BJ (cell line): Measurements from ENCODE around the gene CPT2. TPM values are rescaled to one million over a fixed set of nuclear protein-coding genes. Genes with fewer than 3 reads are reported as not detected.
A peak's percentile ranks its signal among the peaks of the same experiment; 100 is the strongest.

Experiments used
- CTCF ChIA-PET: fragments of 350-600 bp; formaldehyde crosslinking; extraction: SDS; loops from one replicate; lab custom pipeline; 2021; ENCODE audit warnings: antibody characterized with exemption, inconsistent platforms; lab: Yijun Ruan, JAX
- POLR2A ChIA-PET: fragments of 300-600 bp; sonication (Branson Sonifier 250); formaldehyde crosslinking; extraction: SDS; loops from one replicate; lab custom pipeline; 2021; ENCODE audit warnings: antibody characterized with exemption; lab: Charles Lee
- DNase-seq: peaks from one replicate; pipeline ENCODE4 v3.0.0-alpha.2; 2011; ENCODE audit warnings: low read depth
- H3K27me3 ChIP-seq: 2 replicates; pipeline ENCODE4 v1.6.0; 2011; ENCODE audit warnings: low read length; ENCODE audit not compliant: control insufficient read depth, insufficient read depth
- H3K36me3 ChIP-seq: 2 replicates; pipeline ENCODE4 v1.5.1; 2011; ENCODE audit warnings: low read length; ENCODE audit not compliant: control insufficient read depth, insufficient read depth
- H3K4me3 ChIP-seq: 2 replicates; pipeline ENCODE4 v1.5.1; 2011; ENCODE audit warnings: low read depth, mild to moderate bottlenecking, control low read depth, low read length
- CTCF ChIP-seq: IDR thresholded peaks from 2 replicates; pipeline ENCODE4 v1.5.1; 2011; ENCODE audit warnings: low read depth, mild to moderate bottlenecking, control low read depth, inconsistent platforms, low read length, moderate library complexity; ENCODE audit not compliant: insufficient read depth
- polyA minus RNA-seq: library from RNA; depleted of rRNA, polyadenylated mRNA; stranded (reverse); fragments of >200 nt; gene quantifications from 2 replicates; pipeline ENCODE4 v1.2.3, GENCODE V29; 2011; rRNA and poly(A)+ RNA removed
- polyA plus RNA-seq: library from polyadenylated mRNA; depleted of rRNA; stranded (reverse); fragments of >200 nt; gene quantifications from 2 replicates; pipeline ENCODE4 v1.2.3, GENCODE V29; 2011; rRNA removed

CPT2 gene
- polyA plus RNA-seq (15.4 and 20.6 TPM in 2 replicates), polyA minus RNA-seq (11.5 and 12.7 TPM in 2 replicates)

- Histone ChIP-seq H3K4me3 (peak within 1 kb of the TSS; percentile 78), H3K36me3 (no peaks in the 10 kb centered on the region), H3K27me3 (no peaks in the 10 kb centered on the region)
- peak; percentile 25; the same call in 1 of the 2 replicates for TF ChIP-seq CTCF
- CTCF ChIA-PET, result interaction anchor here (1.0 to 1.4 kb wide), 3 partner anchors 11 to 197 kb away, joined by 3 to 8 read pairs (median 3); no protein-coding TSS in a partner anchor
- DNase-seq, result peak; percentile 65
- POLR2A ChIA-PET, result interaction anchor here (0.5 kb wide), 1 partner anchor 288 kb away, joined by 6 read pairs; no protein-coding TSS in a partner anchor
Observed at GRCh38 chr1:53196485-53197290, at the start of gene CPT2. TSS of gene CPT2 (plus strand) at chr1:53196824. CDS start at chr1:53196944, 120 bp downstream.

DNA sequence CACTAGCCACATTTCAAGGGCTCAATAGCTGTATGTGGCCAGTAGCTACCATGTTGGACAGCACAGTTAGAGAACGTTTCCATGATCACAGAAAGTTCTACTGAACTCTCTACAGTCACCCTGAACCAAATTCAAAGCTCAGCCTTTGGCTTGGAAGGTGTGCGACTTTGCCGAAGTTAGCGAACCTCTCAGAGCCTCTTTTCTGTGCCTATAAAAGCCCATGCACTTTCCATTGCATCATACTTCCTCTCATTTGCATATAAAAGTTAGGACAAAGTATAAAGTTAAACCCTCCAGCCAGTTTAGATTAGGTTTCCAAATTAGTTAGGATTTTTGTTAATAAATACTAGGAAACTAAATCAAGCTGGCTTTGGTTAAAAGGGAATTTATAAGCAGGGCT, 49.5 kb upstream of the CPT2 start:
- no peak for DNase-seq
- no peak for TF ChIP-seq CTCF
- no peaks in the 10 kb centered on the region for H3K27me3 ChIP-seq
- POLR2A ChIA-PET, result no interaction called here
- H3K36me3 ChIP-seq, result no peaks in the 10 kb centered on the region
- no peak overlapping the region for H3K4me3 ChIP-seq
- CTCF ChIA-PET, result interaction anchor here (1.9 kb wide), 1 partner anchor 17 kb away, joined by 6 read pairs; no protein-coding TSS in a partner anchor

GRCh38 chr1:53148123-53148522, 48.5 kb upstream of the CPT2 start:
- DNase-seq, result no peak
- no peaks in the 10 kb centered on the region for H3K36me3 ChIP-seq
- ChIA-PET POLR2A (no interaction called here), CTCF (interaction anchor here (1.9 kb wide), 1 partner anchor 16 kb away, joined by 6 read pairs; no protein-coding TSS in a partner anchor)
- no peak overlapping the region for H3K4me3 ChIP-seq
- no peaks in the 10 kb centered on the region for H3K27me3 ChIP-seq
- no peak for TF ChIP-seq CTCF

GRCh38 chr1:53153752-53154151, 42.9 kb upstream of the CPT2 start:
- Histone ChIP-seq H3K36me3 (no peaks in the 10 kb centered on the region), H3K4me3 (no peak overlapping the region), H3K27me3 (no peaks in the 10 kb centered on the region)
- no peak for TF ChIP-seq CTCF
- no peak for DNase-seq
- CTCF ChIA-PET, result interaction anchor here (1.5 kb wide), 1 partner anchor 93 kb away, joined by 4 read pairs; no protein-coding TSS in a partner anchor
- POLR2A ChIA-PET, result no interaction called here

GRCh38 chr1:53154859-53155438, 41.7 kb upstream of the CPT2 start:
- ChIA-PET POLR2A (no interaction called here), CTCF (interaction anchor here (1.0 to 1.5 kb wide), 2 partner anchors 23 to 94 kb away, joined by 3 to 4 read pairs; no protein-coding TSS in a partner anchor)
- Histone ChIP-seq H3K4me3 (no peak overlapping the region), H3K36me3 (no peaks in the 10 kb centered on the region), H3K27me3 (no peaks in the 10 kb centered on the region)
- DNase-seq, result no peak
- TF ChIP-seq CTCF, result no peak
